GM21528 (cell line): Measurements from ENCODE around the gene DNM1L.

Experiments used
- ATAC-seq: cut with Tn5 transposase; IDR thresholded peaks from one replicate; pipeline ENCODE4 v1.9.1; 2021; ENCODE audit warnings: mild to moderate bottlenecking, moderate library complexity; ENCODE audit not compliant: unreplicated experiment, low FRiP score

DNM1L gene

DNA sequence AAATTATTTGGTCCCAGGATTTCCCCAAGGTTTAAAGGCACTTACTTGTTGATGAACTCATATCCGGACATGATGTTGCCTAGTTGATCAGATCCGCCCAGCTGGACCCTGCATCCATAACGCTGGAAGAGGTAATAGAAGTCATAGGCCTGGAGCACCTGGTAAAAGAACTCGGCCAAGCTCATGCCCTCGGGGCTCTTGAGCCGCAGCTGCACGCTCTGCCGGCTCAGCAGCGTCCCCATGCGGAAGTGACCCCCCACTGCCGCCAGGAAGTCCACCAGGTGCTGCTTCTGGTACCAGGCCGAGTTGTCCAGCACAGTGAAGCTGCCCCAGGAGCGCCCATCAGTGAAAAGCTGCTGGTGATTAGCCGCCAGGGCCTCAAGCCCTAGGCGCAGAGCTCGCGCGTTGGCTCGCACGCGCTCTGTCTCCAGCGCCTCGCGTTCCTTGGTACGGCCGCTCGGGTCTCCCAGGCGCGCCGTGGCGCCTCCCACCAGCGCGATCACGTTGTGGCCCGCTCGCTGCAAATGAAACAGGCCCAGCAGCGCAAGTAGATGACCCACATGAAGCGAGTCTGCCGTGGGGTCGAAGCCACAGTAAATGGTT, 76.1 kb downstream of the DNM1L start:
- ATAC-seq: peak; percentile 77

DNA sequence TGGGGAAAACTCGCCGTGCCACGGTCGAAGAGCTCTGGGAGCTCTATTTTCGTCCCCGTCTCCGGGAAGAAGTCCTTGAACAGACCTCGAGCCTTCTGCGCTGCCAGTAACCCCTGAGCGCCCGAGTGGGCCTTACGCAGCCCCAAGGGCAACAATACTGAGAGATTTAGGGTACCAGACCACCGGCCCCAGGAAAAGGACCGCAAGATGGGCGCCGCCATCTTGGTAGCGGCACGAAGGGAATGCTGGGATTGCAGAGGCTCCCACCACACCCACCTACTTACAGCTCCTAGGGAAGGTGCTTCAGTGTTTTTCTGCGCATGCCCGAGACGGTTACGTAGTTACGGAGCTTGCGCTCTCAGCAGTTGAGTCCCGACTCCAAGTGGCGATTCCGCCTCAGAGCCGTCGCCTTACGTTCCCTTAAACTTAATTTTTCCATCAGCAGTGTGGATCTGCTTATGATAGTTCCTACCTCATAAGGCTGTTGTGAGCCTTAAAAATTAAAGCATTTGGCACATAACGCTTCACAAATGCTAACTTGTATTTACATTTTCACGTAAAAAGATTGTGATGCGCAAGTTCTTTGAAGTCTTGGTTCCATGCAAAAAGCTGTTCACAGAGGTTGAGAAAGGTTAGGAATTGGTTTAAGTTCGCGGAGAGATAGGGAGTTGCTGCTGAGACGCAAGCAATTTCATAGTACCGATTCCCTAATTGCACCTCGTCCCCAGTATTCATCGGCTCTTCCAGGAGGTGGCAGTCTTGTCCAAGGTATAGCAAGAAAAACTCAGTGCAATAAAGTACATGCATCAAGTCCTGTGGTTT, 76.8 kb downstream of the DNM1L start, which contains the start of gene YARS2:
YARS2 (minus strand) TSS at position 244 of the 822 bp plus-strand sequence; CDS start at position 221, 23 bp downstream.
- peak; percentile 95 for ATAC-seq

DNA sequence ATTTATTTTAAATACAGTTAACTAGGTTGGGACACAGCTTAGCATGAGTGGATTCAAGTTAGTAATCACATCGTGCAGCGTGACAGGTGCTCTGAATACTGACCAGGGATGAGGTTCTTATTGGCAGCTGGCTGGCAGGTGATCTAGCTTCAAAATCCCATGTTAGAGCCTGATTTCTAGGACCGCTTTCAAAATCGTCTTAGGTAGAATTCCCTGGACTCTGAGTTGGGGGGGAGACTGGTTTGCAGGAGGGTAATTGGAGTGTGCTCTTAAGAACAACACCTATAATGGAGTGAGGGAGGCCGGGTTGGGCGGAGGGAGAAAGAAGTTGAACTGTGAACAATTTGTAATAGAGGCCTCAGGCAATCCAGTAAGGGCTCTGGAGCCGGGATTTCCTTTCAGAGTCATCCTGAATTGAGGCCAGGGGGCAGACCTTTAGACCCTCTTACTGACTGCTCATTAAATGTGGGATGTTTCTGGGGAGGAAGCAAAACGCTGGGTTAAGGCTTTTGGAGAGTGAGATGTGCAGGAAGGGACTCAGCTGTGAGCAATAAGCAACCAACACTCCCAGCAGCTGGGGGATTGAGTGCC, 77.5 kb downstream of the DNM1L start:
- no peak for ATAC-seq

DNA sequence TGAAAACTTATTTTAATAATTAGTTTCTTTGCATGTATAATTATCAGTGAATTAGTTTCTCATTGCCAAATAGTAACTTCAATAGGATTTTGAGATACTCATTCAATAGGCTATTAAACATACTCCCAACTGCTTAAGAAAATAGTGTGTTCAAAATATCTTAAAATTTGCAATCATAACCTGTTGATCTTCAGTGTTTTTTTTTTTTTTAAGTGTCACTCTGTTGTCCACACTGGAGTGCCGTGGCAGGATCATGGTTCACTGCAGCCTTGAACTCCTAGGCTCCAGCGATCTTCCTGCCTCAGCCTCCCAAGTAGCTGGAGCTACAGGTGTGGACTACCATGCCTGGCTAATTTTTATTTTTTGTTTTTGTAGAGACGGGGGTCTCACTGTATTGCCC, 78.1 kb downstream of the DNM1L start:
- no peak for ATAC-seq

DNA sequence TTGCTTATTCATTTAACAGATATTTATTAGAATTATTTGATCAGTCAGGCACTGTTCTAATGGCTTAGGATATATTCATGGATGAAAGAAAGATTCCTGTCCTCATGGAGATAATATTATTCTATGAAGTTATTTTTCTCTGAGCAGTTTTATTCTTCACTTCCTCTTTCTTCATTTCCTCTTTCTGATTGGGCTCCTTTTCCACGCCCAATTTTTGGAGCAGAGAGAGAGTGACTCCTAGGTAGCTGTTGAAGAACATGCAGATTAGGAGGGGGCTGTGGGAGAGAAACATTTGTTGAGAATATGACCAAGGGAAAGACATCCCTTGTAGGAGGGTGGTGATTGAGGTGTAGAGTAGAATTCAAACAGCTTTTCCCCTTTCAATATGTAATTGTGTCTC, 82.6 kb downstream of the DNM1L start:
- no peak for ATAC-seq

DNA sequence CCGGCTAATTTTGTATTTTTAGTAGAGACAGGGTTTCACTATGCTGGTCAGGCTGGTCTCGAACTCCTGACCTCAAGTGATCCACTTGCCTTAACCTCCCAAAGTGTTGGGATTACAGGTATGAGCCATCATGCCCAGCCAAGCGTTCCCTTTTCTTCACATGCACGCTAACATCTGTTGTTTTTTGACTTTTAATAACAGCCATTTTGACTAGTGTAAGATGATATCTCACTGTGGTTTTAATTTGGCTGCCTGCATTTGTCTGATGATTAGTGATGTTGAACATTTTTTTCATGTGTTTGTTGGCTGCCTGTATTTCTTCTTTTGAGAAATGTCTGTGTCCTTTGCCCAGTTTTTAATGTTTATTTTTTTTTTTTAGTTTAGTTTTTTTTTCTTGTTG, 86.8 kb downstream of the DNM1L start:
- no peak for ATAC-seq

DNA sequence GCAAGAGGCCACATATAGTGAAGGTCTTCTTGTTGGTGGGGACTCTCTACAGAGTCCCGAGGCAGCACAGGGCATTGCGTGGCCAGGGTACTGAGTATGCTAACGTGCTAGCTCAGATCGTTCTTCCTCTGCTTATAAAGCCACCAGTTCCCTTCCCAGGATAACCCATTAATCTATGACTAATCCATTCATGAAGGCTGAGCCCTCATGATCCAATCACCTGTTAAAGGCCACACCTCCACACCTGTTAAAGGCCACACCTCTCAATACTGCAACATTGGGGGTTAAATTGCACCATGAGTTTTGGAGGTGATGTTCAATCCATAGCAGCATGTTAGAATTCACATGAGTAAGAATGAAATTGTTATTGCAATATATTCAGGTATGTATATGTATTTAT, 89.4 kb downstream of the DNM1L start:
- no peak for ATAC-seq

DNA sequence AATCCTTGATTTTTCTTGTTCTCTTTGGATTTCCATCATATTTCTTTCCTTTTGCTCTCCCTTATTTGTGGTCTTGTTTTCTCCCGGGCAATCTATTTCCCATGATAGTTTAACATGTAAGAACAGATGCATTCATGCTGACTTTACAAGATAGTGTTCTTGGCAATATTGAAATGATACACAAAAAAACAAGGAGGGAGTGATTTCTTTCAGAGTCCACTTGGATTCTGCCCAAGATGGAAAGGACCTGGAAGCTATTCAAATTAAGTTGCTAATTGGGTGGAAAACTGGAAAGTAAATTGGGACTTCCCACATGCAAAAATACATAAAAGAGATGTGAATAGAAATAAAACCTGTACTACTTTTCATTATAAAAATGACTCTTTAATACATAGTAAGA, 91.0 kb downstream of the DNM1L start:
- no peak for ATAC-seq

DNA sequence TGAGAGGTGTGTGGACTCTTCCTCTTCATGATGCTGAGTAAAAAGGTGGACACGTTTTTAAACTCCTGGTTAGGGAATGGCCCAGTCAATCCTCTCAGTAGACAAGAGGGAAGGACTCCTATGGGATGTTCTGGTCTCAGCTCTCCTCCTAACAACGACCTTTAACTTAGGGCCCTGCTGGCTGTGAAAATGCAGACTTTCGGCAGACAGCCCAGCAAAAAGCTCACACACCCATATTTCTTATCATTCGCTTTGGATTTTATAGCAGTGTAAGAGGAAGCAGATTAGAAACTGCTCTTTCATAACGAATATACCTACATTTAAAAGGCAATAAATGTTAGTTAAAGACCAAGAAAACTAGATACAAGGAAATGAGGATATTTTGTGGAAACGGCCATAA, 94.6 kb downstream of the DNM1L start:
- ATAC-seq: no peak

DNA sequence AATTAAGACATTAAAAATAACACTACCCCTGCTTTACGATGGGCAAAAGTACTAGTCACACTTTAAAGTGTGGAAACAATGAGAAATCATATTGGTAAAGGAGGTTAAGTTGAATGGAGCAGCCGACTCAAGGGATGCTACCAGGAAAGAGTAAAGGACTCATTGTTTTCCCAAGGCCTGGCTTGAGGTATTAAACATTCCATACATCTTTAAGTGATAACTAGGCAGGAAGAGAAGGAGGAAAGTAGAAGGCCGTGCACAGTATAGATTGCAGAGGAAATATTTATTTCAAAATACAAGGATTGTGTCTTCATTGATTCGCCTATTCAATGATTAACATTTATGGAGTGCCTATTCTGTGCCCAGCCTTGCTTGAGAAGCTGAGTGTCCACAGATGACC, 97.2 kb downstream of the DNM1L start:
- ATAC-seq: no peak

DNA sequence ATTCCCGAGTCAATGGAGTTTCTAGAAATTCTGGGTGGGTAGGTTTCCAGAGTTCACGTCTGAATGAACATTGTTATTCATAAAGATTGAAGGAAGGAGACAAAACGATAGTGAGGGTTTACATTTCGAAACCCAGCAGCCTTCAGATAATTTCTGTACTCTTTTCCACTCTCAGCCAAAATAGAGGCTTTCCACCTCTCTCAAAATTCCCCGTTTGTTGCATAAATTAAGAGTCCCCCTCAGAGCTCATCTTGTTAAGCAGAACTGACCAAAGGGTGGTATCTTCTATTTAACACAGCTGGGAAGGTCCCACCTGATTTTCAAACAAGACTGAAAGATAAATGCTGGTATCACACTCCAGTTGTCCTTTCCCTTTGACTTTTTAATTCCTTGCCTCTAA, 98.1 kb downstream of the DNM1L start:
- no peak for ATAC-seq

DNA sequence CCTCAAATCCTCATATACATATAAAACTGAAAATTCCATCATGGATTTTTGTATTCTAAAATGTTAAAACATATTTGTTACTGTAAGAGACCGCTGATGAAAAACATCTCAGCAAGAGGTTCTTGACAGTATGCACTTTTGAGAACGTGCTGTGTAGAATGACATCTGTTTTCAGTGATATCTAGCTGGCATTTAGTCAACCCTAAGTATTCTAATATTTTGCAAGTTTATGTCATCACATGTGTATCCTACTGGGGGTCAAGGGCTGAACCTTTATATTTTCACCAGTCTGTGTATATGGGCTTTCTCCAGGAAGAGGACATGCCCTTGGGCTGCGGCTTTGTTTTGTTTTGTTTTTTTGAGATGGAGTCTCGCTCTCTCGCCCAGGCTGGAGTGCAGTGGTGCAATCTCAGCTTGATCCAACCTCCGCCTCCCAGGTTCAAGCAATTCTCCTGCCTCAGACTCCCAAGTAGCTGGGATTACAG, 98.6 kb downstream of the DNM1L start:
- no peak for ATAC-seq

DNA sequence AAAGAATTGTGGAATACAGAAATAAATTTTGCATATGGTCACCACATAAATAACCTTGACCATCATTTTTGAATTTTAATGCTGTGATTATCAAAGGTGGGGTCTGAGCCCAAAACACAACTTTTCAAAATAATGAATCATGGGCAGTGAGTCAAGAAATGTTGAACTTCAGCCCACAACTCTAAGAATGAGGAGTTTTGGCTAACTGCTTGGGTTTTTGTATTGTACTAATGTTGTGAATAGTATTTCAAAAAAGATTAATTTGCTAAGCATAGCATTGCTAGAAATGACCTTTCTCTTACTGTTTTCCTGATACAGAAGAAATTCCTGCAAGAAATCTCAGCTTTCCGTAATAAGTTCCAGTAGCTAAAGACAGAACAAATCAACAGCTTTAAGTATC, 101.0 kb downstream of the DNM1L start:
- no peak for ATAC-seq

DNA sequence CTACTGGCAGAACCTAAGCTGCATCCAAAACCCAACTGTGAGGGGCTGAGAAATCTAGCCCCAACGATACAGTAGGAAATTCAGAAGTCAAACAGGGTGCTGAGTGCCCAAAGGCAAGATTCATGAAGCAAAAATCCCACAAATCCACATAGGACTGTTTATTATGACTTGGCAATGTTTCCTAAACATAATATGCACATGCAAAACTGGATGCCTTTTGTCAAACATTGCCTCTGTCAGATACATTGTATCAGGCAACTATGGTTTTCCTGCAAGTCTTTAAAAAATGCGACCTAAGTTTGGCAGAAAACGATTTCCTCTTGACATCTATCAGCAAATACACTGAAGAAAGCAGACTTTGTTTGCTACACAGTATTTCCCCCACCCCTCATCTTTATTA, 103.9 kb downstream of the DNM1L start:
- no peak for ATAC-seq

DNA sequence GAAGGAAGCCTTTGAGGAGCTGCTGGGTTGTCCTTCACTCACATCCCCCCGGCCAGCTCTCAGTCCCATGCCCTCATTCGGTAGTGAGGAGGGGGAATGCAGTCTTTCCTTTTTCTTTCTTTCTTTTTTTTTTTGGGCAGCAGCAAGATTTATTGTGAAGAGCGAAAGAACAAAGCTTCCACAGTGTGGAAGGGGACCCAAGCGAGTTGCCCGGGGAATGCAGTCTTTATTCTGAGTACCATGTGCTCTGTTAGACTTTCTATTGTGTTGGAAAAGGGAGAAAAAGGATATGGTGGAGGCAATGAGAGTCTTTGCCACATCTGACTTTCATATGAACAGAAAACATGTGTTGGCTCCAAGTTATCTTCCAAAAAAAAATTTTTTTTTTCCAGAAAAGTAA, 106.5 kb downstream of the DNM1L start:
- ATAC-seq: no peak

DNA sequence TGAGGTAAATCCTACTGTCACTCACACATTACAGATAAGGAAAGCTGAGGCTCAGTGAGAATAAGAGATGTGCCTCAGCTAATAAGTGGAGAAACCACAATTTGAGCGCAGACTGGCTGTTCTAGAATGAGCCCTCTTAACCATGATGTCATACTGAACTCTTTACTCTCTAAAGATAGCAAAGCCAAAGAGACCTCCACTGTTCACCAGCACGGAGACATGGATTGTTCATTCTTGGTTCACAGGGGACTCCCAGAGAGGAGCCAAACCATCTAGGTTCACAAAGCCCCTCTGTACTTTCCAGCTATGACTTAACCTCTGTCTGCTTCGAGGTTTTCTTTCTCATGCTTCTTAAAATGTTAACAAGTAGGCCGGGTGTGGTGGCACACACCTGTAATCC, 109.3 kb downstream of the DNM1L start:
- ATAC-seq: no peak

DNA sequence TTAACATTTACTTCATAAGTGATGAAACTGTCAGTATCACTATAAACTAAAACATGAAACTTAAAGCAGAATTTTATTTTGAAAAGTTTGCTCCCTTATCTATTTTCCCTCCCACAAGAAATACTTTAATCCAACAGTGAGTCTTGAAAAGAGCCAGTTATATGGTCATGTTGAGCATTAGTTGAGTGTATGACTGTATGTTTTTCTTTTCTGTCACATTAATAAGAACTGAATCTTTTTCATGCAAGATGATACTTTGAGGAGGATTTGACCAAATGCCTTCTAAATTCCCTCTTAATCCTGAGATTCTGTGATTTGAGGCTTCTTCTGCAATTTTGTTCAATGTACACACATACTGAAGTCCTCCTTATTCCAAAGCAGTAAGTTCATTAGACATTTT, 110.3 kb downstream of the DNM1L start:
- no peak for ATAC-seq

DNA sequence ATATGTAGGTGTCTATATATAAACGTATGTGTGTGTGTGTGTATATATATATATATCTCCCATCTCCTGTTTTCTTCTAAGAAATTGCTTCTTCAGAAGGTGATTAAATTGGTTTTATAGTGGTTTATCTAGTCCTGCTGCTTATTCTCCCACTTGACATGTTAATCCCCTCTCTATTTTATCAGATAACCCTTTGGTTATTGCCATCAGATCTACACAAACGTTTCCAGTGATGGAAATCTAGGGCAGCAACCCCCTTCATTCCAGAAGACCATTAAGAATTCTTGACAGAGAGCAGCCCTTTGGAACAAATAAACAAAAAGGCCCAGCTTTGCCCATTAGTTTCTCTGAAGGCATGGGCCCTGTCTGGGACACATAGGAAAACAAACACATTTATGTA, 110.8 kb downstream of the DNM1L start:
- no peak for ATAC-seq

DNA sequence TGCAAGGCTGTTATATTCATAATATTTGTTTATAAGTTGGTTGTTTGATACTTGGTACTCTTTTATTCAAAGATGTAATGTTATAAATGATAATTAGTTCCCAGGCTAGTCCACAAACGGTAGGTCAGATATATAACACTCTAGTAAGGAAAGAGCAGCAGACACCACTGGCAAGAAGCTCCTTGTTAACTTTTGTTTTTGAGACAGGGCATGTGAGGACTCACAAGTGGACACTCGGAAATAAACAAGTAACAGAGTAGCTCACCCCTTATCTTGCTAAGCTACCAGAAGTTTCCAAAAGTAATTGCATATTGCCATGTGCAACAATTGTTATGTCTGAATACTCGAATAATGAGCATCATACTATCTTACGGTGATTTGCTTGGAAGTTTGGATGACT, 115.2 kb downstream of the DNM1L start:
- no peak for ATAC-seq
